Kidney glomerular epithelial cell (primary cell): ENCODE data around the gene TMEM178A.

Experiments used
- DNase-seq: peaks from one replicate; lab custom pipeline; 2025; lab: John Stamatoyannopoulos, UW

Gene TMEM178A

GRCh38 chr2:39743269-39743776 lies 77.6 kb downstream of the TMEM178A start:
- no peak for DNase-seq

DNA sequence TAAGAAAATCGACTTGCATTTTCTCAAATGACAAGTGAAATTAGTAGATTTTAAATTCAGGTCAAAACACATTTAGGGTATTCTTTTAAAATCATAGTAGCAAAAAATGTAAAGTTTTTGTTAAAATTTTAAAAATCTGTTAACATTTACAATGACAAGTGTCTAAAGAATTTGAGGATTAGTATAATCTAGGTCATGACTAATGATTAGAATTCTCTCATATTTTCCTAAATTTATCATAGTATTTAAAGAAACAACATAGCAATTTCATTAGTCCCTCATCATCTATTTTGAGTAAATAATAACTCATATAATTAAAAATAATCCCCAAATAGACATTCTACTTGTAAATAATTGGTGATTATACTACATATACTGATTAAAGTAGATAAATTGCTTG lies 89.7 kb downstream of the TMEM178A start:
- no peak for DNase-seq

- DNase-seq, result no peak
Observed at GRCh38 chr2:39757156-39757555, 91.4 kb downstream of the TMEM178A start.

- DNase-seq, result no peak
Observed at GRCh38 chr2:39762448-39762847, 96.7 kb downstream of the TMEM178A start.
